ENCODE measurements around the gene ZNF846.
"Not testable (repeated sequence)": the region's sequence is repeated elsewhere in the genome, so short reads cannot be mapped to it uniquely, and the experiment has no call there.

ZNF846 gene

DNA sequence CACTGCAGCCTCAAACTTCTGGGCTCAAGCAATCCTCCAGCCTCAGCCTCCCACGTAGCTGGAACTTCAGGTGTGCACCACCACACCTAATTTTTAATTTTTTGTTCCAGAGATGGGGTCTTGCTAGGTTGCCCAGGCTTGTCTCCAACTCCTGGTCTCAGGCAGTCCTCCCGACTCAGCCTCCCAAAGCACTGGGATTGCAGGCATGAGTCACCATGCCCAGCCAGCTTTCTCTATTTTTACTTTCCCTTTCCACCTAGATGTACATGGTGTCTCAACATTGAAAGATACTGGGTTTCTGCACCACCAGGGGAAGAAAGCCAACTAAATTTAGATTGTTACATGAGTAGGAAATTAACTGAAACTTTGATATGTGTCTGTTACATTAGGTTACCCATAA is 13.8 kb upstream of the ZNF846 start:
- no peak for DNase-seq

DNA sequence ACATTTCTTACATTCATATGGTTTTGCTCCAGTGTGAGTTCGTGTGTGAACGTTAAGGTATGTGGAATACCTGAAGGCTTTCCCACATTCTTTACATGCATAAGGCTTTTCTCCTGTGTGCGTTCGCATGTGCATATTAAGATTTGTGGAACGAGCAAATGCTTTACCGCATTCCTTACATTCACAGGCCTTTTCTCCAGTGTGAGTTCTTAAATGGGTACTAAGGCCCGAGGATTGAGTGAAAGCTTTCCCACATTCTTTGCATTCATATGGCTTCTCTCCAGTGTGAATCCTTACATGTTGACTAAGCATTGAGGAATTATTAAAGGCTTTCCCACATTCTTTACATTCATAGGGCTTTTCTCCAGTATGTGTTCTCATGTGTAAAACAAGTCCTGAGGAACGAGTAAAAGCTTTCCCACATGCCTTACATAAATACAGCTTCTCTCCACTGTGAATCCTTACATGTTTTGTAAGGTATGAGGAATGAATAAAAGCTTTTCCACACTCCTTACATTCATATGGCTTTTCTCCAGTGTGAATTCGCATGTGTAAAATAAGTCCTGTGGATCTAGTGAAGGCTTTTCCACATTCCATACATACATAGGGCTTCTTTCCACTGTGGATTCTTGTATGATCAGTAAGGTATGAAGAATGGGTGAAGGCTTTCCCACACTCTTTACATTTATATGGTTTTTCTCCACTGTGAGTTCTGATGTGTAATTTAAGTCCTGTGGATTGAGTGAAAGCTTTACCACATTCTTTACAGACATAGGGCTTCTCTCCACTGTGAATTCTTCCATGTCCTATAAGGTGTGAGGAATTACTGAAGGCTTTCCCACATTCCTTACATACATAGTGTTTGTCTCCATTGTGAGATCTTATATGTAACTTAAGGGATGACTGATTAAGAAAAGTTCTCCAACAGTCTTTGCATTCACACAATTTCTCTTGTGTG is 10.7 kb downstream of the ZNF846 start:
- no peak for DNase-seq

DNA sequence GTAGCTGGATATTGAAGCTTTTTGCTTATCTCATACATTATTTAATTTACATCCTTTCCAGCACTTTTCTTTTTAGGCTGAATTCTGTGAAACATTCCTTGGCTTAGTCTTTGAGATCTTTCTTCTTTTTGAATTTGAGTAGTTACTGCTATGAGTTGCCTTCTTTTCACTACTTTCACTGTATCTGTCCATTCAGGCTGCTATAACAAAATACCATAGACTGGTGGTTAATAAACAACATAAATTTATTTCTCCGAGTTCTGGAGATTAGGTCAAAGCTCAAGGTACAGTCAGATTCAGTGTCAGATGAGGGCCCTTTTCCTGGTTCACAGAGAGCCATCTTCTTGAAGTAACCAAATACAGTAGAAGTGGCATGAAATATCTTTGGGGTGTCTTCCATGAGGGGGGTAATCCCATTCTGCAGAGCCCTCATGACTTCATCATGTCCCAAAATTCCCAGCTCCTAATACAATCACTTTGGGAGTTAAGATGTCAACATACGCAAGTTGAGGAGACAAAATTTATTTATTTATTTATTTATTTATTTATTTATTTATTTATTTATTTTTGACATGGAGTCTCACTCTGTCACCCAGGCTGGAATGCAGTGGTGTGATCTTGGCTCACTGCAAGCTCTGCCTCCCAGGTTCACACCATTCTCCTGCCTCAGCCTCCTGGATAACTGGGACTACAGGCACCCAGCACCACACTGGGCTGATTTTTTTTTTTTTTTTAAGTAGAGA is 15.7 kb downstream of the ZNF846 start:
- no peak for DNase-seq

DNA sequence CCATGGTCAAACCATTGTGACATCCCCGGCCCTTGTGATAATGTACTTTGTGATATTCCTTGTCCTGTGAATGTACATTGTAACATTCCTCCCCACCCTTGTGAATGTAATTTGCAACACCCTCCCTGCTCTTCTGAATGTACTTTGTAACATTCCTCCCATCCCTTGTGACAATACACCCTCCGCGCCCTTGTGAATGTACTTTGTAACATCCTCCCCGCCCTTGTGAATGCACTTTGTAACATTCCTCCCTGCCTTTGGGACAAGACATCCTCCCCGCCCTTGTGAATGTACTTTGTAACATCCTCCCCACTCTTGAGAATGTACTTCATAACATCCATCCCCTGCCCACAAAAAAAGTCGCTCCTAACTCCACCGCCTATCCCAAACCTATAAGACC is 17.1 kb downstream of the ZNF846 start:
- no peak for DNase-seq

DNA sequence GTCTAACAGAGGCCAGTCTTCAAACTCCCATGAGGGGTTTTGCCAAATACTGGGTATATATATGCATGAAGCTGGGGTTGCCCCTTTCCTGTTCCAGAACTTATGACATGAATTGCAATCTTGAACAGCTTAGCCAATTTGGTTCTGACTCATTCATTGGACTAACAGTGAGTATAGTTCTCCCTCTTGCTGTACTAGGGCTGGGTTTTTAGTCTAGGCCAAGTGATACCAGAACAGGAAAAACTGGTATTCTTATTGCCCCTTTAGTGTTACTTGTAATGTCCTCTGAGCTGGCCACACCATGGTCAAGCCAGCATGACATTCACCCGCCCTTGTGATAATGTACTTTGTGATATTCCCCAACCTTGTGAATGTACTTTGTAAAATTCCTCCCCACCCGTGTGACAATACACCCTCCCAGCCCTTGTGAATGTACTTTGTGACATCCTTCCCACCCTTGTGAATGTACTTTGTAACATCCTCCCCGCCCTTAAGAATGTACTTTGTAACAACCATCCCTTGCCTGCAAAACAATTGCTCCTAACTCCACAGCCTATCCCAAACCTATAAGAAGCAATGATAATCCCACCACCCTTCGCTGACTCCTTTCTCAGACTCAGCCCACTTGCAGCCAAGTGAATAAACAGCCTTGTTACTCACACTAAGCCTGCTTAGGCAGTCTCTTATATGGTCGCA is 26.9 kb downstream of the ZNF846 start:
- DNase-seq: no peak

DNA sequence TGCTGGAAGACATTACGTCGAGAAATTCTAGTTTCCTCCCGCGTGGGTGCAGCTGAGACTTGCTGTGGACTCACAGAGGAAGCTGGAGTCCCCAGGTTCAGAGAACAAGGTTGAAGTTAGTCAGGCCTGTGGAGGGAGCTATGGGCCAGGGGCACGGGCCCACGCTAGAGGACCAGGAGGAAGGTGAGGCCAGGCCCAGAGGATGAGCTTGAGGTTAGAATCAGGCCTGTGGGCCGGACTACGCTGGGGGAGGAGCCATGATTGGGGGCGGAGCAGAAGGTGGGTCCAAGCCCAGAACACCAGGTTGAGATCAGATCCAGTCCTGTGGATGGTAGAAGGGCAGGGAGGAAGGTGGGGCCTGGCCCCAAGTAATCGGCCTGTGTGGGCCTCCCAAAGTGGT is 32.6 kb downstream of the ZNF846 start:
- no peak for DNase-seq

DNA sequence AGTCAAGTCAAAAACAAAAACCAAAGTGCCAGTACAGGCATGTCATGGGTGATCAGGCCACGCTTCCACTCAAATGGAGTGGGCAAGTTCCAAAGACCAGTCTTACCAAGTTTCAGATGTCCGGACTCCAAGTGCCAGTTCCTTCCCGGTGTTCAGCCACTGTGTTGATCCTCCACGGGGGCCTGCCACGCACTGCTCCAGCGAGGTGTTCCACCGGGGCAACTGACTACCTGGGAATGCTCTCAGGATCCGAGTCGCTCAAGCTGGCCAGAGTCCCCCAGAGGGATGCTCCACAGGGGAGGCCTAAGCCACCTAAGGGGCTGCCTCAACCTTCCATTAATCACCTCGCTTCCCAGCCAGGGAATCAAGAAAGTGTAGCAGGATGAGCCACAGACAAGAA is 38.5 kb downstream of the ZNF846 start:
- not testable (repeated sequence) for DNase-seq

DNA sequence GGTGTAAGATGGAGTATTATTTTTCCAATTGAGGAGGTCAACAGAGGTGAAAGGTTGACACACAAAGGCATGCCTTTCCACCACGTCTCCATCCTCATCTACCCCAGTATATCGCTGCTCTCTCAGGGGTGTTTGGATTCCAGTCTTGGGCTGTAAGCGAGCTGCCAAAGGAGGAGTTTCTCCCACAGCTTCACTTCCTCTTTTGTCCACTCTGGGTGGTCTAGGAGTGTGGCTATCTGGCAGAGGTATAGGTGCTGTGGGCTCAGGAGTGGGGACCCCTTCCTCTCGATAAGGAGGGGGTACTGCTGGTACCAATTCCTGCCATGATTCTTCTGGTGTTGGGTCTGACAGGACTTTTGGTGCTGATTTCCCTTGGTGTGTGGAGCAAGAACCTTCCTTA is 39.4 kb downstream of the ZNF846 start:
- DNase-seq: no peak

DNA sequence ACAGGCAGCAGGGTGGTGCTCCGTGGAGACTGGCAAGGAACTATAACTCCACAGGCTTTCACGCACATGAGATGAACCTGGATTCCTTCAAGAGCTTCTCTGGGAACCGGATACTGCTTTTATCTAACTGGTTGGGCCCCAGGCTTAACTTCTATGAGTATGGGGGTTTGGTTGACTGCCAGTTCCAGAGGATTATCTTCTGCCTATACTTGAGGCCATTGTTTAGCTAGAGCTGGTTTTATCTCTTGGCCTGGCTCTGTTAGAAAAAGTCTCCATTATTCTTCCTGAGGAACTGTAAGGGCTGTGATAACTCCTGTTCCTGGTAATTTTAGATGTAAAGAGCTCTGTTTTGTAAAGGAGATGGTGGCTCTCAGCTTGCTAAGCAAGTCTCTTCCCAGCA is 40.9 kb downstream of the ZNF846 start:
- DNase-seq: no peak

DNA sequence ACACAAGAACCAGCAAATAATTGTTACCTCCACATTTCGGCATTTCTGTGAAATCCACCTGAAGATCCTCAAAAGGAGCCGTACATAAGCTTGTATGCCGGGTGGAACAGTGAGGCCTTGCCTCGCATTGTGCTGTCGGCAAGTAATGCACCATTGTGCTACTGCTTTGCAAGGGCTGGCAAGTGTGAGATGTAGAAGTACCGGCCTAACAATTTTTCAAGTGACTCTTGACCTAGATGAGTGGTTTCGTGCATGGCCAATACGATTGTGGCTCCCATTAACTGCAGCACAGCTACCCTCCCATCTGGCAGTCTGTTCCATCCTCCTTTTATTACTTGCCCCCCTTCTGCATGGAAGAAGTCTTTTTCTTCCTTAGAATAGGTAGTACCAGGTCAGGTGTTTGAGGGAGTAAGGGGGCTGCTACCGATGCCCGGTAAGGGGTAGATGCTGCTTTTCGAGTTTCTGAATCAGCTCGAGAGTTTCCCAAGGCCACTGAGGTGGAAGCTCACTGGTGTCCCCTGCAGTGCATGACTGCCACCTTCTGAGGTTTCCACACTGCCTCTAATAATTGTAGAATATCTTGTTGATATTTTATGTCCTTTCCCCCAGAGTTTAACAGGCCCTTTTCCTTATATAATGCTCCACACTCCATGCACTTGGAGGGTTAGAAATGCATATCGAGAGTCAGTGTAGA is 42.9 kb downstream of the ZNF846 start:
- DNase-seq: peak; percentile 84

DNA sequence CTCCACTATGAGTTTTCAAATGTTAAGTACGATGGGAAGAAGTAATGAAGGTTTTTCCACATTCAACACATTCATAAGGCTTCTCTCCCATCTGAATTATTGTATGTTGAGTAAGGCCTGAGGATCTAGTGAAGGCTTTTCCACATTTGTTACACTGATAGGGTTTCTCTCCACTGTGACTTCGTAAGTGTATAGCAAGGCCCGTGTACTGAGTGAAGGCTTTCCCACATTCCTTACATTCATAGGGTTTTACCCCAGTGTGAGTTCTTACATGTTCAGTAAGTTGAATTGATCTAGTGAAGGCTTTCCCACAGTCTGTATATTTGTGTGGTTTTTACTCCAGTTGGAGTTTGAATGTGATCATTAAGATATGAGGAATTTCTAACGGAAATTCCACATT is 44.4 kb downstream of the ZNF846 start:
- DNase-seq: no peak

DNA sequence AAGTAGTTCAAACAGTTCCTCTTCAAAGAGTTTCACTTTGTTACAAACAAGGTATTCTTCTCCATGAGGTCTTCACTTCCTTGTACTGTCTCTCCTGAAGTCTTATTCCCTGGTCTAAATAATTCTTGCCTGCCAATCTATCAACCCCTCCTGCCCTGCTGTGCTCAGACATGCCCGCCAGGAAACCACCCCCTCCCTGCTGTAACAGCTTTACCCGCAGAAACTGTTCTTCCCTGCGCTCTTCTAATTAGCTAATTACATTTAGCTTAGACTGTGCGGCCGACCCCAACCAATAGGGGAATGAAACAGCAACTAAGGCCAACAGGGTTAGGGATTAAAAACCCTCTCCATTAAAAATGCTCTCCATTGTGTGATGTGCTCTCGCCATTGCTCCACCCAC is 46.7 kb downstream of the ZNF846 start:
- no peak for DNase-seq

DNA sequence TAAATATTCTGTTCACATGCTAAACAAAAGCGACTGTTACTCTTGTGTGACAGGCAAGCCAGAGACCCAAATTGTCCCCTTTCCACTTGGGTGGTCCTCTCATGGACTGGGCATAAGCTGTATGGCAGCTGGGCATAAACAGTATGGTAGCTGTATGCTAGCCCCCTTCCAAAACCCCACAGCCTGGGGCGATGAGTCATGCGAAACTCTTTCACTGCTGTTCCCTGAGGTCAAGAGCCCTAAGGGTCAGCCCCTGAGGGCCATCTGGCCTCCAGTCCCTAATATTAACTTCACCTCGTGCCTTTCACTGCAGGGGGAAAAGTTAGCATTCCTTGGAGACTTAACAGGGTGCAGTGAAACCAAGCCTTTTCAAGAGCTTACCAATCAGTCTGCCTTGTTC is 48.0 kb downstream of the ZNF846 start:
- no peak for DNase-seq

DNA sequence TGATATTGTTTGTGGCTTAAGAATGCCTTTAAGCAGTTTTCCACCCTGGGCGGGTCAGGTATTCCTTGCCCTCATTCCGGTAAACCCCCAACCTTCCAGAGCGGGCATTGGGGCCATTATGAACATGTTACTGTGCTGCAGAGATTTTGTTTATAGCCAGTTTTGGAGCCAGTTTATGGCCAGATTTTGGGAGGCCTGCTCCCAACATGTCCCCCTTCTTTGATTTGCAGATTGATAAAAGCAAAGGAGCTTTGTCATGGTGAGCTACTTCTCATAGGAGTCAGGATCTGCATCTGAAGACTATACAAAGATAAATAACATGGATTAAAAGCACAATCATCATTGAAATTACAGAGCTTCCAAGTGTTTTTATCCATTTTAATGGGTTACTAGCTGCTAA is 56.7 kb downstream of the ZNF846 start:
- DNase-seq: no peak

DNA sequence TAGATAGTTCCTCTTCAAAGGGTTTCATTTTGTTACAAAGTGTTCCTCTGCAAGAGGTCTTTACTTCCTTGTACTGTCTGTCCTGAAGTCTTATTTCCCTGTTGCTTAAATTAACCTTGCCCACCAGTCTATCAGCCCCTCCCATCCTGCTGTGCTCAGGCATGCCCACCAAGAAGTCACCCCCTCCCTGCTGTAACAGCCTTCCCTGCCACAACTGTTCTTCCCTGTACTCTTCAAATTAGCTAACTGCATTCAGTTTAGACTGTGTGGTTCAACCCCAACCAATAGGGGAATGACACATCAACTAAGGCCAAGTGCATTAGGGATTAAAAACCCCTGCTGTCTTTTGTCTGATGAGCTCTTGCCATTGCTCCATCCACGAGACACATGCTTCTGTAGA is 59.2 kb downstream of the ZNF846 start:
- no peak for DNase-seq

DNA sequence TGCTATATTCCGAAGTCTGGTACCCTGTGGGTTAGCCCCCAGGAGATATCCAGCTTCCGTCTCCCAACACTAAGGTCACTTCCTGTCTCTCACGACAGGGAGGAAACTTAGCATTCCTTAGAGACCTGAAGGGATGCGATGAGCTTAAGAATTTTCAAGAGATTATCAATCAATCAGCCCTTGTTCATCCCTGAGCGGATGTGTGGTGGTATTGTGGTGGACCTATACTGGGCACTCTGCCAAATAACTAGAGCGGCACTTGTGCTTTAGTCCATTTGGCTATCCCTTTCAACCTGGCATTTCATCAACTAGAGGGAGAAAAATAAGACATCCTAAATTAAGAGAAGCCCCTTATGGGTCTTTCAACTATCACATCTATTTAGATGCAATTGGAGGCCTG is 62.7 kb downstream of the ZNF846 start:
- no peak for DNase-seq

DNA sequence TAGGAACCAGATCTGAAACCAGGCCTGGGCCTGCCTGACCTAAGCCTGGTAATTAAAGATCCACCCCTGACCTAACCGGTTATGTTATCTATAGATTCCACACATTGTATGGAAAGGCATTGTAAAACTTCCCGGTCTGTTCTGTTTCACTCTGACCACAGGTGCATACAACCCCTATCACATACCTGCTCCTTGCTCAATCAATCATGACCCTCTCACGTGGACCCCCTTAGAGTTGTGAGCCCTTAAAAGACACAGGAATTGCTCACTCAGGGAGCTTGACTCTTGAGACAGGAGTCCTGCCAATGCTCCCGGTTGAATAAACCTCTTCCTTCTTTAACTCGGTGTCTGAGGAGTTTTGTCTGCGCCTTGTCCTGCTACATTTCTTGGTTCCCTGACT is 66.4 kb downstream of the ZNF846 start:
- DNase-seq: no peak

Measured in DMS79 (cell line).